Measurements from ENCODE around the gene NUDT4. TPM values are rescaled to one million over a fixed set of nuclear protein-coding genes. Genes with fewer than 3 reads are reported as not detected.
"Not testable (repeated sequence)": the region's sequence is repeated elsewhere in the genome, so short reads cannot be mapped to it uniquely, and the experiment has no call there.

NUDT4 gene
- polyA plus RNA-seq, 10 donors, result 74.5 to 102 (median 86.0) TPM

GRCh38 chr12:93425736-93426411, 48.1 kb downstream of the NUDT4 start:
- DNase-seq, result peak in 1 of 3 donors; percentile 63

DNA sequence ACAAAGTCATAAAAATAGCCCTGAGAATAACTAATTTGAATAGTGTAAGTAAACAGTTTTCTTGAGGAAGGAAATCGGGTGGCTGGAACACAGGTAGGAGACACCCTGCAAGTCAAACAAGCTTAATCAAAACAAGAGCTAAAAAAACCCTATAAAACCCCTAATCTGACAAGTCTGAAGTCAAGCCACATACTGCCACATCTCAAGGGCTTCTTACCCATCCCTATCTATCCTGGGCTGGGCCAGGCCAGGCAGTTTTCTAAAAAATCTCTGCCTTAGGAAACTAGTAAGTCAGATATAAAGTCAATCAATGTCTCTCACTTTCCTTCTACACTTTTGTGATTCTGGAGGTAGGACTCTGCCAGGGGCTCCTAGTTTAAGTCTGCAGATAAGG, 48.7 kb downstream of the NUDT4 start:
- no peak for DNase-seq

DNA sequence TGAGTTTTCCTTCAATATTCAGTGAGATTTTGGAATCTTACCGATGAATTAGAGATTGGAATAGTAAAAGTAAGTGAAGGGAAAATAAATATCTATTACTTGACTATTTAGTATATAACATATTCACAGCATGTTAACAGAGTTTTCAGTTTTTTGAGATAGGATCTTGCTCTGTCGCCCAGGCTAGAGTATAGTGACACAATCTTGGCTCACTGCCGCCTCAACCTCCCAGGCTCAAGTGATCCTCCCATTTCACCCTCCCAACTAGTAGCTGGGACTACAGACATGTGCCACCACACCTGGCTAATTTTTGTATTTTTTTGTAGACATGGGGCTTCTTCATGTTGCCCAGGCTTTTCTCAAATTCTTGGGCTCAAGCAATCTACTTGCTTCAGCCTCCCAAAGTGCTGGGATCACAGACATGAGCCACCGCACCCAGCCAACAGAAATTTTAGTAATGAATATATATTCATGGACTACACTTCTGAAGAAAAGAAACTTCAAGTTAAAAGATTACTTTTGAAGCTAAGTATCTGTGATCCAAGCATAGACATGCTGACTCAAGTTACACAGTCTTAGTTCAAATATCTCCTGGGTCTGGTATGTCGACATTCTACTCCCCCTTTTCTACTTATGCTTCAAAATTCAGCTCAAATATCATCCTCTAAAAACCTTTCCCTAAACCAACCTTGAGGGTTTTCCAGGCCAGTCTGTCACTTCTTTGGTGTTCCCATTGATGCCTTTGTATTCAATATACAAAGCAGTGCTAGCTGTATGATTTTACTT, 50.2 kb downstream of the NUDT4 start:
- peak in 1 of 3 donors; percentile 35 for DNase-seq

DNA sequence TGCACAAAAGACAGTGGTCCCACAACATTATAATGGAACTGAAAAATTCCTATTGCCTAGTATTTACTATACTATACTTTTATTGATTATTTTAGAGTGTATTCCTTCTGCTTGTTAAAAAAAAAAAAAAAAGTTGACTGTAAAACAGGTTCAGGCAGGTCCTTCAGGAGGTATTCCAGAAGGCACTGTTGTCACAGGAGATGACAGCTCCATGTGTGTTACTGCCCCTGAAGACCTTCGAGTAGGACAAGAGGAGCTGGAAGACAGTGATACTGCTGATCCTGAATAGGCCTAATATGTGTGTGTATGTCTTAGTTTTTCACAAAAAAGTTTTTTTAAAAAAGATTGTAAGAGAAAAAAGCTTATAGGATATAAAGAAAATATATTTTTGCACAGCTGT, 51.7 kb downstream of the NUDT4 start:
- no peak for DNase-seq

DNA sequence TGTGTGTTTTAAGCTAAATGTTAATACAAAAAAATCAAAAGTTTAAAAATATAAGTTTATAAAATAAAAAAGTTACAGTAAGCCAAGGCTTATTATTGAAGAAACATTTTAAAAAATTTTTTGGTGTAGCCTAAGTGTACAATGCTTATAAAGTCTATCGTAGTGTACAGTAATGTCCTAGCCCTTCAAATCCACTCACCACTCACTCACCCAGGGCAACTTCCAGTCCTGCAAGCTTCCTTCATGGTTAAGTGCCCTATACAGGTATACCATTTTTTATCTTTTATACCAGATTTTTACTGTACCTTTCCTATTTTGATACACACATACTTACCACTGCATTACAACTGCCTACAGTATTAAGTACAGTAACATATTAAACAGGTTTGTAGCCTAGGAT, 52.1 kb downstream of the NUDT4 start:
- no peak for DNase-seq

GRCh38 chr12:93430280-93430679, 52.6 kb downstream of the NUDT4 start:
- DNase-seq, result no peak

DNA sequence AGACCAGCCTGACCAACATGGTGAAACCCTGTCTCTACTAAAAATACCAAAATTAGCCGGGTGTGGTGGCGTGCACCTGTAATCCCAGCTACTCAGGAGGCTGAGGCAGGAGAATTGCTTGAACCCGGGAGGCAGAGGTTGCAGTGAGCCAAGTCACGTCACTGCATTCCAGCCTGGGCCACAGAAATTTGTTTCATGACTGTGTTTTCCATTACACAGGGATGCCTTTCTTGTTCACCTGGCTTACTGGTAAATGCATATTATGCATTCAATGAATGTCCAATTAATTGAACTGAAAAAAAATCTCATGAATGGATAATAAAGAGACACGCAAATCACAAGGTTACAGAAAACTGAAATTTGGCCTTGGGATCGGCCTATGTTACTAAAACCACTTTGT, 54.3 kb downstream of the NUDT4 start:
- DNase-seq, result not testable (repeated sequence)

- DNase-seq, result peak in 1 of 3 donors; percentile 32
These were observed 56.6 kb downstream of the NUDT4 start for GRCh38 chr12:93434256-93434865.

GRCh38 chr12:93438266-93439050, 60.7 kb downstream of the NUDT4 start:
- DNase-seq, result no peak

DNA sequence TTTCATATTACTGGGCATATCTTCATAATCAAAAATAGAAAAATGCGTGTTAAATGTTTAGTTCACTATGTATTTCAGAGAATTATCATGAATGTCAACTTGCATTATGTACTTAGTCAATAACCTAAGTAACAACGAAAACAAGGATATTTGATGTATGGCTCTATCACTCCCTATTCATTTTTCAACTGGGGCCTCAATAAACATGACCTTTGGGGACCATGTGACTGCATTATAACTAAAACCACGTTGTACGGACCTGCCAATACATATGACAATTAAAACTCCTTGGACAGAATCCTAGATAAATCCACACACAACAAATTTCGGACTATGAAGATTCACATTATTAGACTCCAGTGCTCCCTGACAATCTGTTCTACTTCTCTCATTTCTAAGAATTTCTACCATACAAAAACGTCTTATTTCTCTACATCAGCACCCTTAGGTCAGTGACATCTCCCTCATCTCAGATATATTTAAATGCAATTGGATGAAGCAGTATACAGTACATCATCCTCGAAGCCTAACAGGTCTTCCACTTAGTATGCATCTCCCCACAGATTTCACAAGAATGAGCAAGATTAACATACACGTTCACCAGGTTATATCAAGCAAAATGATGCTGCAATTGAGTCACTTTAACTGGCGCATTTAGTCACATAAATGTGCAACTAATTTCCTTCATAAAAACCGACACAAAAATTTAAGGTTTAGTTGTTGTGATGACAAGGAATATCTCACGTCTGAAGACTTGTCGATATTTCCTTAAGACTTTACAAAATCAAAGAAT, 62.5 kb downstream of the NUDT4 start:
- DNase-seq, result peak in 1 of 3 donors; percentile 16

- peak in 2 of 3 donors; percentile 44 to 79 for DNase-seq
These were observed 63.4 kb downstream of the NUDT4 start for GRCh38 chr12:93441081-93441616.

DNA sequence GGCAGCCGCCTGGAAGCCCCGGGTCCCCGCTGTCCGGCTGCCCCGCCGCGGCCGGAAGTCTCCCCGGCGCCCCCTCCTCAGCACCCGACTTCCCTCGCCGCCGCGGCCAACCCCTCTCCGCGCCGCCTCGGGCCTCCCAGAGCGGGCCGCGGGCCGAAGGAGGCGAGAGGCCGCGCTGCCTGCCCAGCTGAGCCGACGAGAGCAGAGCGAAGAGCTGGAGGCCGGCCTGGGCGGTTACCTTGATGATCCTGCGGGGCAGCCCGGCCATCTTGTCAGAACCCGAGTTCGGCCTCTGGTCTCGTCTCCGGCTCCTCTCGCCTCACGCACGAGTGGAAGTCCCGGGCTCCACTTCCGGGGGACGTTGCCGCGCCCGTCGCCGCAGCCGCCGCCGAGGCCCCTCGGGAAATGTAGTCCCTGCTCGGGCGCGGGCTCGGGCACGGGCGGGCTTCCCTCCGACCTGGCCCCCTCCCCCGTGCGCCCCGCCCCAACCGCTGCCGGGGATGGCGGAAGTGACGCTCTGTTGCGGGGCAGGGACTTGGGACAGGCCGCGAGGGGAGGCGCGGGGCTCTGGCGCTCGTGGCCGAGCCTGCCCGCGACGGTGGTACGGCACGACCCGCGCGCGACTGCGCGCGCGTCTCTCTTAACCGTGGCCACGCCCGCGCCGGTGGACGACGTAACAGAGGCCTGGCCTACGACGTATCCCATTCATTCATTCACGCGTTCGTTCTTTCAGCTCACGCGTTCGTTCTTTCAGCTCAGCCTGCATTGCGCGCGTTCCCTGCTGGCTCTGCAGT, 64.1 kb downstream of the NUDT4 start, which contains the start of gene UBE2N:
Gene UBE2N (minus strand): TSS at position 331 of the 794 bp plus-strand sequence. CDS start 63 bp downstream, at position 268.
- peak; percentile 94 to 98 (median 96) for DNase-seq

GRCh38 chr12:93442411-93443340, 65.0 kb downstream of the NUDT4 start:
- DNase-seq, result no peak

DNA sequence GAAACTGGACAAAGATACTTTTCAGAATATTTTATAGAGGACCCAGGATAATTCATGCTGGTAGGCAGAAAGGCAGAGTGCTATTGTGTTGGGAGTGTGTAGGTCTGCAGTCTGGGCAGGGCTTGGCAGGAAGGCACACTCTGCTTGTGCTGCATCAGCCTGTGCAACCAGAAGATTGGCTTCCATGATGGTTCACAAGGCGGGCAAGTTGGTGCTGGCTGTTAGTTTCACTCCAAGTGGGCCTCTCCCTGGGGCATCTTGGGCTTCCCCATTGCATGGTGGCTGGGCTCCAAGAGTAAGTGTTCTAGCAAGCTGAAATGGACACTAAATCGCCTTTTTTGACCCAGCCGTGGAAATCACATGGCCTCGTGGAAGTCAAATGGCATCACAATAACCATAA, 65.9 kb downstream of the NUDT4 start:
- no peak for DNase-seq

- no peak for DNase-seq
These were observed 70.0 kb downstream of the NUDT4 start for GRCh38 chr12:93447555-93448290.

DNA sequence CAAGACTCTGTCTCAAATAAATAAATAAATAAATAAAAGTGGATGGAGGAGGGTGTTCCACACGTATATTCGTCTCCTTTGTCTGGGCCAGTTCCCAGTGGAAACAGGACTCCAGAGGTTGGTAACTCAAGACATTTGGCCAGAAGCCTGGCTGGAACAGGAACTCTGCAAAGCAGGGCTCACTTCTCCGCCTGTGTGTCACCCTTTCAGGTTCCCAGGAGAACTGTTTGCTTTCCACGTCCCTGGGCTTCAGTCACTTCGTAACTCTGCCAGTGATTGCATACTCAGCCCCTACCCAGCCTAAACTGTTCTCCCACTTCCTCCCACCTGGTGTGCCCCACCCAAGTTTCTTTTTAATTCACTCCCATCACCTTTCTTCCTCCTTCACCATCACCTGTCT, 71.1 kb downstream of the NUDT4 start:
- no peak for DNase-seq

DNA sequence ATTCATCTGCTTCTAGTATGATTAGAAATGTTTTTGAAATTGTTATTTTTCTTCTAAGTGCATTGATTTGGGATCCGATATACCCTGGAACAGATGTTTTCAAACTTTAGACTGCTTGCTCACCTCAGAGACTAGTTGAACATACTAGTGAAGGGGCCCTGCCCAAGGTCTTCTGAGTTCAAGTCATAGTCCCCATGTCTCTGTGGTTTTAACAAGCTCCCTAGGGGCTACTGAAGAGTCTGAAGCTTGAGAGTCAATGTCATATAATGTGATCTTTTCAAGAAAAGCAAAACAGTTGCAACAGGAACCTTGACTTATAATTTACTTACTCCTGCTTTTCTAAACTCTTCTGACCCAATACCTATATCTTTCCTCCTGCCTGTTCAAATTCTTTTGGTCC, 71.6 kb downstream of the NUDT4 start:
- DNase-seq, result no peak

All from muscle of back (tissue), 11 donors.